Hippocampal formation (tissue), 2 donors: ENCODE results near the gene FIZ1.

Source experiments
- DNase-seq, 2 donors: peaks; one replicate each; lab custom pipeline; 2025; lab: John Stamatoyannopoulos, UW

The FIZ1 gene

GRCh38 chr19:55635856-55636440, 36.6 kb upstream of the FIZ1 start:
- no peak for DNase-seq

- no peak for DNase-seq
These were observed 36.0 kb upstream of the FIZ1 start for GRCh38 chr19:55635334-55635717.

DNA sequence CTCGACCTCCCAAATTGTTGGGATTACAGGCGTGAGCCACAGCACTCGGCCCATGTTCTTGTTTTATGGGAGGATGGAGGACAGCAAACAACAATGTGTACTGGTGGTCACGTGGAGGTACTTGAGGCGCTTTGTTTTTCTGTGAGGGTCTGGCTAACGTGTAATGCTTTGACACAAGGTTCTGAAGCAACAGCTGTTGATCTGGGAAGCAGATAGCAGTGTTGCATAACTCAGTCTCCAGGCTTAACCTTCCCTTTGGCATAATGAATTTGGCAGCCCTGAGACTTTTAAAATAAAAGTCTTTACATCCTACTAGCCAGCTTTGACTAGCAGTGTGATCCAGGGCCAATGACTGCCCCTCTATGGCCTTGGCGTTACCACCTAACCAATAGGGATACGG, 34.5 kb upstream of the FIZ1 start:
- no peak for DNase-seq

GRCh38 chr19:55632463-55632834, 33.1 kb upstream of the FIZ1 start:
- DNase-seq = peak; percentile 65 to 90

DNA sequence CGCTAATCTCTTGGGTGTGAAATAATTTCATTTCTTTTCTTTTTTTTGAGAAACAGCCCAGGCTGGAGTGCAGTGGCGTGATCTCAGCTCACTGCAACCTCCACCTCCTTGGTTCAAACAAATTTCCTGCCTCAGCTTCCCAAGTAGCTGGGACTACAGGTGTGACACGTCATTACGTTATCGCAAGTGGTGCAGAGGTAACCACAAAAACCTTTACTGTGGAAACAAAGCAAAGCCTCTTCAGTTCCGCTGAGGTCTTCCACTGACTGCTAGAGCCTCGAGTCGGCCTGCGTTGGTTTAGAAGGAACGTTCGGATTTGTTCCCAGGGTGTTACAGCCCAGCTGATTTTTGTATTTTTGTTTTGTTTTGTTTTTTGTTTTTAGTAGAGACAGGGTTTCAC, 27.0 kb upstream of the FIZ1 start:
- no peak for DNase-seq

- no peak for DNase-seq
These were observed 25.6 kb upstream of the FIZ1 start for GRCh38 chr19:55625004-55625326.

DNA sequence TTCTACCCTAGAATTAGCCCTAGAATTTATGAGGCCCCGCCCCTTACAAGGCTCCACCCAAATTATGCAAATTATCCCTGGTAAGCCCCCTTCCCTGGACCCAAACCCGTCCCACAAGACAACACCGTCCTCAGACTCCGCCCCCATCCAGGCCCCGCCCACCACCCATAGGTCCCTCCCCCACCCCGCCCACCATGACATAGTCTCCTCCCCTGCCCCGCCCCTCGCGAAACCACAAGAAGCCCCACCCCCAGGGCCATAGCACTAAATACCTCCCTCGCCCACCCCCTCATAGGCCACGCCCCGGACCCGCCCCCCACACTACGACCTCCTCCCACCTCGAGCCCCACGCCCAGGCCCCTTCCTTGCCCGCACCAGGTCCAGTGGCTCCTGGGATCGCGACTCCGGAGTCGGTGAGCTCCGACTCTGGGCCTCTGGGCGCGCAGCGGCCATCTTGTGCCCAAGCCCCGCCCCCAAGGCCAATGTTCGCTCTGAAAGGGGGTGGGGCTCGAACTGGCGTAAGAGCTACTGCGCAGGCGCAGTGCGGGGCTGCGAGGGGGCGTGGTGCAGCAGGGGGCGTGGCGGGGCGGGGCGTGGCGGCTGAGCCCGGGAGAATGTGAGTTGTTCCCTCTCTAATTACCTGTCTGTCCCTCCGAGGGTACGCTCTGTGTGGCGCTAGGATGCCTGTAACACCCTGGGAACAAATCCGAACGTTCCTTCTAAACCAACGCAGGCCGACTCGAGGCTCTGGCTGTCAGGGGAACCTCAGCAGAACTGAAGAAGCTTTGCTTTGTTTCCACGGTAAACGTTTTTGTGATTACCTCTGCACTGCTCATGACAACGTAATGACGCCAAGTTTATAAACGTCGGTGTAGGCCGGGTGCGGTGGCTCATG, 25.0 kb upstream of the FIZ1 start, which contains the start of gene ZNF784:
Gene ZNF784 (minus strand): TSS at position 458 of the 895 bp plus-strand sequence. CDS start 5 bp downstream, at position 453.
- DNase-seq = peak; percentile 88 to 91

GRCh38 chr19:55623561-55623960, 24.2 kb upstream of the FIZ1 start:
- DNase-seq = no peak

- DNase-seq = no peak
These were observed 23.8 kb upstream of the FIZ1 start for GRCh38 chr19:55623130-55623529.

DNA sequence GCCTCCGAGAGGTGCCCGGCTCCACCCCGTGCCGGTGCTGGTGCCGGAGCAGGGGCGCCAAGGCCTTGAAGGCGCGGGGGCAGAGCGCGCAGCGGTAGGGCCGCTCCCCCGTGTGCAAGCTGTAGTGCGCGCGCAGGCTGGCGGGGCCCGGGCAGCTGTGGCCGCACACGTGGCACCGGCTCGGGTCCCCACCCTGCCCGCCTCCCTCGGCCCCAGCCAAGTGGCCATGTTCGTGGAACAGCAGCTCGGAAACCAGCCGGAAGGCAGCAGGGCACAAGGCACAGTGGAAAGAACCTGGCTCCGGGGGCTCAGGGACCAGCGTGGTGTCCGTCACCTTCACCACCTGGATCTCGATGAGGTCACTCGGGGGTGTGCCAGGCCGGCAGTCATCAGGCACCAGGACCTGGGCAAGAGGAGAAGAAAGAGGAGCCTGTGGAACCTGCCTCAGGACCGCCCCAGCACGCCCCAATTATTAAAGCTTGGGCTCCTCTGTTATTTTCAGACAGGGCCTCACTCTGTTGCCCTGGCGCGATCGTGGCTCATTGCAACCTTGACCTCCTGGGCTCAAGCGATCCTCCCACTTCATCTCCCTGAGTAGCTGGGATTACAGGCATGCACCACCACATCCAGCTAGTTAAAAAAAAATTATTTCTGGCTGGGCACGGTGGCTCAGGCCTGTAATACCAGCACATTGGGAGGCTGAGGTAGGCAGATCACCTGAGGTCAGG, 23.1 kb upstream of the FIZ1 start:
- no peak for DNase-seq

GRCh38 chr19:55621673-55622231, 22.4 kb upstream of the FIZ1 start:
- DNase-seq = no peak

DNA sequence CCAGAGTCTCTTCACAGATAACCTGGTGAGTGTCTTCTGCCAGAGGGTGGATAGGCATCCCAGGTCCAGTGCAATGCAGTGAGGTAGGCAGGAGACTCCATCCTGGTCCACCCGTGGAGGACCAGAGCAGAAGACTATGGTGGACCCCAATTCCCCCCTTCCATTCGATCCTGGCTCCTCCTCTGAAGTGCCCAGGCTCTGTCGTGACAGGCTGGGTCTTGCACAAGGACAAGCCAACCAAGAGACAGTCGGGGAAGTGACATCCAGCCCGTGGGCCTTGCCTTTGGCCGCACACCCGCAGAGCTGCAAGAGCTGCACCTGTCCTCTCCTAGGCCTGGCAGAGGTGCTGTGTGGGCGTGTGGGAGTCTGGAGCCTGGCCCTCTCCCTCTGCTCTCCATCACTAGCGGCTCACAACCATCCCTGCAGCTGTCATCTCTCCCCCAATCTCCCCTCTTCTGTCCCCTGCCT, 21.9 kb upstream of the FIZ1 start:
- no peak for DNase-seq

DNA sequence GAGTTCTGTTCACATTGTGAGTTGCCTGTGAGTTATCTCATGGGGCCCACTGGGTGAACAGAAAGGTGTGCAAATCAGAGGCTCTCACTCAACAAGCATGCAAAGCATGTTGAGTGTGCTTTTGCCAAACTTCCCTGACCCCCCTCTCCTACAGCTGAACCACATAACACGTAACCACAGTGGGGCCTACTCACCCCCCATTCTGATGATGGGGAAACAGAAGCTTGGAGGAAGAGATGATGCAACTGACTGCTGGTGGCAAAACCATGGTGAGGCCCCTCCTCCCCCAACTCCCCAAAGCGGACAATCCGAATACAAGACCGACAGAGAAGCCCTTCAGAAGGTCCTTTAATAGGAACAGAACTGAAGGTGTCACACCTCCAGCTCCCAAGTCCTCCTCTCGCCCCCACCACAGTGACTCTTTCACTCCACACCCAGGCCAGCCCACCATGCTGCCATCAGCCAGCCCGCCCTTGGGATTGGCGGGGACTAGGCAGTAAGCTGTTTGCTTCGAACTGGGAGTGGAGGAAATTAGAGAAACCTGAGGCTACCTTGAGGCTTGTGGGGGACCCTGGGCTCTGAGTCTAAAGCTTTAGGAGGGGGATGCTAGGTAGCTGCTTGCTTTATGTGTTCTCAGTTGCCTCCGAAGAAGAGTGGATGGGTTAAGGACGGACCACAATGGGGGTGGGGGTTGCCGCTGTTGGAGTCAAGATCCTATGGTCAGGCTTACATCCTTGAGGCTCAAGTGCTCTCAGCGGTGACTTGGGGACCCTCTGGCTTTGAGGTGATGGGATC, 21.3 kb upstream of the FIZ1 start:
- DNase-seq = no peak

GRCh38 chr19:55619286-55619685, 20.0 kb upstream of the FIZ1 start:
- no peak for DNase-seq

- no peak for DNase-seq
These were observed 19.1 kb upstream of the FIZ1 start for GRCh38 chr19:55618426-55618825.

- DNase-seq = no peak
These were observed 18.1 kb upstream of the FIZ1 start for GRCh38 chr19:55617426-55617825.

GRCh38 chr19:55616395-55616875, 17.1 kb upstream of the FIZ1 start:
- DNase-seq = no peak

DNA sequence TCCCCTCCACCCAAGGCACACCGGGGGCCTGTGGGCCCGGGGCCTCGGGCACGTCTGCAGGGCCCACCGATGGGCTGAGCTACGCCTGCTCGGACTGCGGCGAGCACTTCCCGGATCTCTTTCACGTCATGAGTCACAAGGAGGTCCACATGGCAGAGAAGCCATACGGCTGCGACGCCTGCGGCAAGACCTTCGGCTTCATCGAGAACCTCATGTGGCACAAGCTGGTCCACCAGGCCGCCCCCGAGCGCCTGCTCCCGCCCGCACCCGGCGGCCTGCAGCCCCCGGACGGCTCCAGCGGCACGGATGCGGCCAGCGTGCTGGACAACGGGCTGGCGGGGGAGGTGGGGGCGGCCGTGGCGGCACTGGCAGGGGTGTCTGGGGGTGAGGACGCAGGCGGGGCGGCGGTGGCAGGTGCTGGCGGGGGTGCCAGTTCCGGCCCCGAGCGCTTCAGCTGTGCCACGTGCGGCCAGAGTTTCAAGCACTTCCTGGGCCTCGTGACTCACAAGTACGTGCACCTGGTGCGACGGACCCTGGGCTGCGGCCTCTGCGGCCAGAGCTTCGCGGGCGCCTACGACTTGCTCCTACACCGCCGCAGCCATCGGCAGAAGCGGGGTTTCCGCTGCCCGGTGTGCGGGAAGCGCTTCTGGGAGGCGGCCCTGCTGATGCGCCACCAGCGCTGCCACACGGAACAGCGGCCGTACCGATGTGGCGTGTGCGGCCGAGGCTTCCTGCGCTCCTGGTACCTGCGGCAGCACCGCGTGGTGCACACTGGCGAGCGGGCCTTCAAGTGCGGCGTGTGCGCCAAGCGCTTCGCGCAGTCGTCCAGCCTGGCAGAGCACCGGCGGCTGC, 16.5 kb upstream of the FIZ1 start:
- DNase-seq = no peak

DNA sequence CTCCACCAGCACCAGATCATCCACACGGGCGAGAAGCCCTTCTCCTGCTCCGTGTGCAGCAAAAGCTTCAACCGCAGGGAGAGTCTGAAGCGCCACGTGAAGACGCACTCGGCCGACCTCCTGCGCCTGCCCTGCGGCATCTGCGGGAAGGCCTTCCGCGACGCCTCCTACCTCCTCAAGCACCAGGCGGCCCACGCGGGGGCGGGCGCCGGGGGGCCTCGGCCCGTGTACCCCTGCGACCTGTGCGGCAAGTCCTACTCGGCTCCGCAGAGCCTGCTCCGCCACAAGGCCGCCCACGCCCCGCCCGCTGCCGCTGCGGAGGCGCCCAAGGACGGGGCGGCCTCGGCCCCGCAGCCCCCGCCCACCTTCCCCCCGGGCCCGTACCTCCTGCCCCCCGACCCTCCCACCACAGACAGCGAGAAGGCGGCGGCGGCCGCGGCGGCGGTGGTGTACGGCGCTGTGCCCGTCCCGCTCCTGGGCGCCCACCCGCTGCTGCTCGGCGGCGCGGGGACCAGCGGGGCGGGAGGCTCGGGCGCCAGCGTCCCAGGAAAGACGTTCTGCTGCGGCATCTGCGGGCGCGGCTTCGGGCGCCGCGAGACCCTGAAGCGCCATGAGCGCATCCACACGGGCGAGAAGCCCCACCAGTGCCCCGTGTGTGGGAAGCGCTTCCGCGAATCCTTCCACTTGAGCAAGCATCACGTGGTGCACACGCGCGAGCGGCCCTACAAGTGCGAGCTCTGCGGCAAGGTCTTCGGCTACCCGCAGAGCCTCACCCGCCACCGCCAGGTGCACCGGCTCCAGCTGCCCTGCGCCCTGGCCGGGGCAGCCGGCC, 15.6 kb upstream of the FIZ1 start:
- no peak for DNase-seq
